ENCODE results near the gene TIAM2. TPM values are rescaled to one million over a fixed set of nuclear protein-coding genes. Genes with fewer than 3 reads are reported as not detected.
"Not testable (repeated sequence)": the region's sequence is repeated elsewhere in the genome, so short reads cannot be mapped to it uniquely, and the experiment has no call there.

Gene TIAM2
- polyA plus RNA-seq, 6 donors from 2014 or later, result 0.34 to 2.8 (median 0.58) TPM; not detected in 1

DNA sequence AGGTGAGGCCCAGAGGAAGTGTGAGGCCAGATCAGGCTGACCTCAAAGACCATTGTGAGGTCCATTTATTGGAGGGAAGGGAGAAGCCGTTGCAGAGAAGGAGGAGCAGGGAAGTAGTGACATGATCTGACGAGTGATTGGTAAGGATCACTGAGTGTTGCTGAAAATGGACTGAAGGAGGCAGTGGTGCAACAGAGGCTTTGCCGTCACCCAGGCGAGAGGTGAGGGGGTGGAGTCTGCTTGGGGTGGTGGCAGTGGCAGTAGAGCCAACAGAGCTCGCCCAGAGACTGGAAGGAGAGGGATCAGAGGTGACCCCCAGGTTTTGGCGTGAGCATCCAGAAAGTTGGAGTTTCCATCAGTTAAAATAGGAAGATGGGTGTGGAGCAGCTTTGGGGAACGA lies 200.8 kb downstream of the TIAM2 start:
- Mint-ChIP-seq H3K4me3 (no peak overlapping the region), H3K27ac (peak overlapping the region in 1 of 6 donors; percentile 72), H3K9me3 (peaks cover 0 to 9% (median 4%) of the 10 kb centered on the region in 7 donors), H3K4me1 (no peaks in the 10 kb centered on the region), H3K27me3 (peaks cover 0 to 10% (median 0%) of the 10 kb centered on the region in 3 donors), H3K36me3 (no peaks in the 10 kb centered on the region)
- DNase-seq (no peak), ATAC-seq (ENCODE audit: low read depth in 2 of 2) (no peak)

DNA sequence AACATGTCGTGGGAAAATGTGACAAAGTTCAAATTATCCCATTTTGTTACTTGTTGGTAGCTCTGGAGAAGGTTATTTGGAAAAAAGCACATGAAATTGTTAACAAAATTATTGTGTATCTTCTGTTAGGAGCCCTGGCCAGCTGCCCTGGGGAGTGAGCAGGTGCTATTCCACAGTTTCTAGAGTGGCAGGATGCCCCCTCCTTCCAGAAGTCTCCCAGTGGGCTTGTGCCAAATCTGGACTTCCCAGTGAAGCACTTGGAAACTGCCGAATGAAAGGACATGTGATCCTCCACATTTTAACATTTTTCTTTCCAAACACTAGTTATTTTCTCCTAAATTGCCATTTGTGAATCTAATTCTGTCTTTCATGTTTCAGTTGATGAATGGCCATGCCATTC lies 201.8 kb downstream of the TIAM2 start:
- ATAC-seq (ENCODE audit: low read depth in 2 of 2) (no peak), DNase-seq (no peak)
- H3K9me3 Mint-ChIP-seq, result peaks cover 0 to 9% (median 4%) of the 10 kb centered on the region in 7 donors
- H3K36me3 Mint-ChIP-seq, result no peaks in the 10 kb centered on the region
- H3K27me3 Mint-ChIP-seq, result peaks cover 0 to 6% (median 0%) of the 10 kb centered on the region in 3 donors
- H3K4me3 Mint-ChIP-seq, result no peak overlapping the region
- no peaks in the 10 kb centered on the region for H3K4me1 Mint-ChIP-seq
- H3K27ac Mint-ChIP-seq, result no peak overlapping the region

DNA sequence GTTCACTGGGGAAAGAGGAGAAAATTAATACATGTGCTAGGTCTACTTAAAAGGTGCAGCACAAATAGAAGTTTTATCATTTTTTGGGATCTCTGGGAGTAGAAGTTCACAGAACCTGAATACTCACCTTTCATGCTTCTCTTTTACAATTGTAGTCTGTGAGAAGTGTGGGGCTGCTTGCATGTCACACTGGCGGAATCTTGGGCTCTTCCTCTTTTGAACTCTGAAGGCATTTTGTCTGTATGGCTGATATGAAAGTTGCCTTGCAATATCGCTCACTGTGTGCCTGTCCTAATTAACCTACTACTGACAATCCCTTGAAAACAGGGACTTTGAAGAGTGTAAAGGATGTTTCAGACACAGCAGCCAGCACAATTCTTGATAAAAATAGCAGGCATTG lies 202.8 kb downstream of the TIAM2 start:
- no peak overlapping the region for H3K27ac Mint-ChIP-seq
- no peaks in the 10 kb centered on the region for H3K4me1 Mint-ChIP-seq
- H3K36me3 Mint-ChIP-seq, result no peaks in the 10 kb centered on the region
- H3K4me3 Mint-ChIP-seq, result peak overlapping the region in 1 of 8 donors; percentile 48
- H3K27me3 Mint-ChIP-seq, result peaks cover 0 to 6% (median 0%) of the 10 kb centered on the region in 3 donors
- no peak for ATAC-seq (ENCODE audit: low read depth in 2 of 2)
- H3K9me3 Mint-ChIP-seq, result peaks cover 0 to 9% (median 4%) of the 10 kb centered on the region in 7 donors
- no peak for DNase-seq

DNA sequence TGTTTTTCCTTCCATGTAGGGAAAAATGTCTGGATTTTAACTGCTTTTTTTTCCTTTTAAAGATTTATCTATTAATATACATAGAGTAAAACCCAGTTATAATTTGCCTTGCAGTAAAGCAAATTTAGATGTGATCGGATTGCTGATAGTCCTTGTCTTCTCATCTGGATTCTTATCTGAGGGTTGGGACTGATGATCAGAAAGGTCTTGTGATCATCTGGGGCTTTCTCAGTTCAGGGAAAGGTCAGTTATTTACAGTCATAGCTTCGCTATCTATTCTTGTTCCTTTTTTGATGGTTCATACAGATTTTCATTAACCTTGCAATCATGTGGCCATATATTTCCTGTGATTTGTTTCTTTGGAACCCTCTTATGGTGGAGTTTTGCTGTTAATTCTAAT lies 204.9 kb downstream of the TIAM2 start:
- DNase-seq, result no peak
- Mint-ChIP-seq H3K4me3 (no peak overlapping the region), H3K36me3 (no peaks in the 10 kb centered on the region), H3K4me1 (no peaks in the 10 kb centered on the region), H3K27me3 (no peaks in the 10 kb centered on the region), H3K9me3 (peaks cover 0 to 9% (median 4%) of the 10 kb centered on the region in 7 donors), H3K27ac (no peak overlapping the region)
- ATAC-seq (ENCODE audit: low read depth in 2 of 2), result peak in 1 of 2 donors; percentile 32

DNA sequence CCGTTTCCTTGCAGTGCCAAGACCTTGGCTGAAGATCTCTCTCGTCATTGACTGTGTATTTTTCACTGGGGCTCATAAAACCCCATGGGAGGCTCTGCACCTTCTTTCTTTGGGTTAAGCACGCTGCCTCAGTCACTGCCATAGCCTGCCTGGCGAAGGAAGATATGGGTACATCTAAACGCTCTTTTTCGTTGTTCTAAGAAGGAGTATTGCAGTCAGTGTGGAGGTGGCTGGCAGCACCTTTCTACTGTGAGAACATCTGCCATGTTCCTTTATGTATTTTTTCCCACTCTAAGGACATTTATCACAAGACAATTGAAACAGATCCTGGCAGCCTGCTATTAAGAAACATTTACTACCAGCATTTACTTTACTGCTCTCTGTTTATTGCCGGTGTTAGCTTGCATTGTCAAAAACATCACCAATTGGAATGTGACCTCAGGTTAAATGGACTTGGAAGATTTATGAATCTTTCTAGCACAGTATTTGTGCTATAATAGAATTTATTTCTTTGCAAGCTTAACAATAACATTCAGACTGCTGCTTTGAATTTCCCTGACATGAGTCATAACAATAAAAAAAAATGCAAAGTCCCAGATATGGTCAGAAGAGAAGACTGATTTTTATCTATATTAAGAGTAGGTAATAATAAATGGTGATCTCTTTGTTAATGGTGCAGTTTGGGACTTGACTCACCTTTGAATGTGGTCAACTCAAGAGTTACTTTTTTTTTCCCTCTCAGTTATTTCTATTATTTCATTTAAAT lies 206.5 kb downstream of the TIAM2 start:
- Mint-ChIP-seq H3K9me3 (peaks cover 0 to 9% (median 3%) of the 10 kb centered on the region in 7 donors), H3K4me3 (no peak overlapping the region), H3K36me3 (no peaks in the 10 kb centered on the region), H3K27ac (no peak overlapping the region), H3K4me1 (no peaks in the 10 kb centered on the region), H3K27me3 (no peaks in the 10 kb centered on the region)
- no peak for ATAC-seq (ENCODE audit: low read depth in 2 of 2)
- DNase-seq, result no peak

DNA sequence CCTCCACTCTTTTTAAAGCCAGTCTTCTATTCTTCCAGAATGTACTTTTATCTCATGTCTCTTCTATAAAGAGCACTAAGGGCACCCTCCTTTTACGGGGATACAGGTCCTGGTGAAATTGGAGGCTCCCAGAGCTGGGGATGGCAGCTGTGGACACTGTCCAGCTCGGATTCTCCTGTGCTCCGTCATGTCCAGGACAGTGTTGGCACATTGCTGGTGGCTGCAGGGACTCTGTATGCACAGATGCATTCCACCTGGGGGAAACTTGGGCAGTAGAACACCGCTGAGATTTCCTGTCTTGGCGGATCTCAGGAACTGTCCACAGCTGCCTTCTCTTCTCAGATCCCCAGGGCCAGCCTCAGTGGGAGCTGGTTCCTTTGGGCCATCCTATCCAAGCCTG lies 212.1 kb downstream of the TIAM2 start:
- ATAC-seq (ENCODE audit: low read depth in 2 of 2), result no peak
- peaks cover 0 to 3% (median 0%) of the 10 kb centered on the region in 7 donors for H3K9me3 Mint-ChIP-seq
- H3K27me3 Mint-ChIP-seq, result no peaks in the 10 kb centered on the region
- no peak for DNase-seq
- no peaks in the 10 kb centered on the region for H3K4me1 Mint-ChIP-seq
- no peak overlapping the region for H3K4me3 Mint-ChIP-seq
- no peak overlapping the region for H3K27ac Mint-ChIP-seq
- no peaks in the 10 kb centered on the region for H3K36me3 Mint-ChIP-seq

DNA sequence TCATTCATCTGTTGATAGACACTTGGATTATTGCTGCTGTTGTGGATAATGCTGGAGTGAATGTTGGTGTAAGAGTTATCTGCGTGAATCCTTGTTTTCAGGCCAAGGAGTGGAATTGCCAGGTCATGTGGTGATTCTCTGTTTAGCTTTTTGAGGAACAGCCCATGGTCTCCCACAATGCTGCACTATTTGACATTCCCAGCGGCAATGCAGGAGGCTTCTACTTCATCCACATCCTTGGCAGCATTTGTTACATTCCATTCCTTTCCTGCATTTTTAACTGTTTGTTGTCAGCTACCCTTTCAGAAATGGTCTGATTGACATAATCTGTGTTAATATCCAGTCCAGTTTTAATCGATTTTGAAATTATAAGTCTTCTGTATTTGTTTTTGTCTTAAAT lies 217.0 kb downstream of the TIAM2 start:
- no peak overlapping the region for H3K4me3 Mint-ChIP-seq
- H3K4me1 Mint-ChIP-seq, result peaks cover 0 to 3% (median 0%) of the 10 kb centered on the region in 3 donors
- H3K27me3 Mint-ChIP-seq, result peaks cover 0 to 6% (median 0%) of the 10 kb centered on the region in 3 donors
- H3K9me3 Mint-ChIP-seq, result peaks cover 0 to 3% (median 0%) of the 10 kb centered on the region in 7 donors
- DNase-seq (no peak), ATAC-seq (ENCODE audit: low read depth in 2 of 2) (no peak)
- no peak overlapping the region for H3K27ac Mint-ChIP-seq
- no peaks in the 10 kb centered on the region for H3K36me3 Mint-ChIP-seq

DNA sequence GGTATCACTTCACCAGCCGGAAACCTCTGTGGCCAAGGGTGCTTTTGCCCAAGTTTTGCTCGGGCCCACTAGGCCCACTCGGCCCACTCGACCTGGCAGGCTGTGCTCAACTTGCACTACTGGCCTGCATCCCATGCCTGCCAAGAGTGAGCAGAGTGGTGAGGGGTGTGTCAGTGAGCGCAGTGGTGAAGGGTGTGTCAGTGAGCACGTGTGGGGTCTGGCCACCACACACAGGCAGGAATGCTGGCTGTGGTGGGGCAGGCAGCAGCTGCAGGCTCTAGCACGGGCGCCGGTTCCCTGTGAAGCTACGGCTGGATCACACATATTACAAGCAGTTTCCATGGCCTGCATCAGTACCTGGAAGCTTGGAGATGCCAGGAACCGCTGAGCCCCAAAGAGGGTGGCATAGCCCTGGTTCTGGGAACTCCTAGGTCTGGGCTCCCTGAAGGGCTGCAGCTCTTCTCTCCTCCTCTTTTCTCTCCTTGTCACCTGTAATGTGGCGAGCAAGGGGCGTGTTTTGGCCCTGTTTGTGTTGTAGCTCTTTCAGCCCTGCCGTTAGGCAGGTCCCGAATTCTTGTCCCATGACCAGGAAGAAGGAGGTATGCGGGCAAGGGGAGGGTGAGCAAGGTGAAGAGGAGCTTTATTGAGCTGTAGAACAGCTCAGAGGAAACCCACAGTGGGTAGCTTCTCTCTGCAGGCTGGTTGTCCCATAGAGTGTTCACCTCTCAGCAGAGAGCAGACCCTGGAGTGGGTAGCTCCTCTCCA lies 217.7 kb downstream of the TIAM2 start:
- Mint-ChIP-seq H3K27ac (no peak overlapping the region), H3K9me3 (peaks cover 0 to 3% (median 0%) of the 10 kb centered on the region in 7 donors), H3K4me1 (peaks cover 0 to 3% (median 0%) of the 10 kb centered on the region in 3 donors), H3K27me3 (peaks cover 0 to 6% (median 0%) of the 10 kb centered on the region in 3 donors), H3K4me3 (no peak overlapping the region), H3K36me3 (no peaks in the 10 kb centered on the region)
- ATAC-seq (ENCODE audit: low read depth in 2 of 2) (no peak), DNase-seq (no peak)

DNA sequence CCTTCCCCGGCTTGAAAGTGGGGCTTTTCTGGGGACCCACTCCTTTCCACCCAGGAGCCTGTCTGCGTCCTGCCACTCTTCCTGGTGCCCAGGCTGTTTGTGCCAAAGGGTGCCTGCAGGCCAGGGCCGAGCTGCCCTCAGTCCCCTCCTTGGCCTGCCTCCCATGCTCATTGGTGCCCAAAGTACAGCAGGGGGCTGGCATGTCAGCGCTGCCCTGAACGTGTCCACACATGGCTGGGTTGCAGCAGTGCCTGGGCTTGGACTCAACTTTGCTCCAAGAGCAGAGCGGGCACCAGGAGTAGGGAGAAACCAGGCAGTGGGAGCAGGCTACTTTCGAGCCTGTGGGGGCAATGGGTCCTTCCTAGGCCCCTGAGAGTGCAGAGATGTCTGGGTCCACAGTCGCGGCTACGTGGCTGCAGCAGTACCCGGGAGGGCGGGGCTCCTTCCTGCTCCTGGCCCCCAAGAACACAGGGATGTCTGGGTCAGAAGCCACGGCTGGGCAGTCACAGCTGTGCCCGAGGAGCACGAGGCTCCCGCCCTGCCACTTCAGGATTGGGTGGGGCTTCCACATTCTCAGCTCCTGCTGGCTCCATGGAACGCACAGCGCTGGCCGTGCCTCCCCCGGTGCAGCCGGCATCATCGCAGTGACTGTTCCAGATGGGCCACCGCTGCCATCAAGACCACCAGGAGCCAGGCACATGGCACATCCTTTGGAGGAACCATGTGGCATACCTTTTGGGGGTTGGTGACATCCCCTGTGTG lies 218.7 kb downstream of the TIAM2 start:
- Mint-ChIP-seq H3K36me3 (no peaks in the 10 kb centered on the region), H3K27me3 (peaks cover 0 to 6% (median 0%) of the 10 kb centered on the region in 3 donors), H3K27ac (no peak overlapping the region), H3K9me3 (peaks cover 0 to 3% (median 0%) of the 10 kb centered on the region in 7 donors), H3K4me3 (no peak overlapping the region), H3K4me1 (peaks cover 0 to 3% (median 0%) of the 10 kb centered on the region in 3 donors)
- DNase-seq, result no peak
- no peak for ATAC-seq (ENCODE audit: low read depth in 2 of 2)

DNA sequence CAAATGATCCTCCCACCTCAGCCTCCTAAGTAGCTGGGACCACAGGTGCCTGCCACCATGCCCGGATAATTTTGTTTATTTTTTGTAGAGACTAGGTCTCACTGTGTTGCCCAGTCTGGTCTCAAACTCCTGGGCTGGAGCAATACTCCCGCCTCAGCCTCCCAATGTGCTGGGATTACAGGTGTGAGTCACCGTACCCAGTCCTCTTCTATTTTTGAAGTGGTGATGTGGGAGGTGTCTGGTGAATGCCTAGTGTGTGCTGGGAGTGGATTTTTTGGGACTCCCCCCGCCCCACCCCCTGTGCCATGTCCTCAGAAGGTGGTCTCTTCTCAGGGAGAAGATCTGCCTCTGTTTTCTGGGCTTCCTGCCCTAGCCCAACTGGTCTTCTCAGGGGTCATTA lies 220.8 kb downstream of the TIAM2 start:
- DNase-seq, result no peak
- Mint-ChIP-seq H3K27me3 (peaks cover 0 to 6% (median 0%) of the 10 kb centered on the region in 3 donors), H3K9me3 (peaks cover 0 to 3% (median 0%) of the 10 kb centered on the region in 7 donors), H3K4me3 (no peak overlapping the region), H3K4me1 (peaks cover 0 to 3% (median 0%) of the 10 kb centered on the region in 3 donors), H3K36me3 (no peaks in the 10 kb centered on the region), H3K27ac (no peak overlapping the region)
- ATAC-seq (ENCODE audit: low read depth in 2 of 2), result no peak

DNA sequence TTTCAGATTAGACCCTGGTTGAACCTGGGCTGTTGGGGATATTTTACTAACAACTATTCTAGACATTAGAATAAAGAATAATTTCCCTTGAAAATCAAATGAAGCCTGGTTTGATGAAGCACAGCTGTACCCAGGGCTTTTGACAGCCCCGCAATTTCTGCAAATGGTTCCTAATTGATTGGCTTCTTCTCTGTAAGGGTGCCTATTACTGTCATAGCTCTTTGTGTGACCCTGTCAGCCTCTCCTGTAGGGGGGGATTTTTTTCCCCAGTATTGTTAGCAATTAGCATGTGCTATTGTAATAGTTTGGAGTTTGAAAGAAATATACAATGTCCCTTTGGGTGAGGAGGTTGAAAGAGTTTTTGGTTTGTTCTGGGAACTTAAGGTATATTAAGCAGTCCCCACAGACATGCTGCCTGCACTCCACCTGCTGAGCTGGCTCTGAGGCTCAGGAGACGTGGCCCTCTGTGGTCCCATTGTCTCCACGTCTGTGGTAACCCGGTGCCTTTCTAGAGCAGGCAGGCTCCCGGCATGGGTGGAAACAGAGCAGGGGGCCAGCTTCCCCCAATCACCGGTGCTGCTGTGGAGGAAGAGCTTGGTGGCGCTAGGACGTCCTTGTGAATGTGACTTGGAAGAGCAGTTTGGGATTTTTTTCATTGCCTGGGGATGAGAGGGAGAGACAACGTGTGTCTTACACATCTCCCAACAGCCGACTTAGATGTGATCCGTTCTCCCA lies 221.4 kb downstream of the TIAM2 start:
- no peak for DNase-seq
- H3K27ac Mint-ChIP-seq, result peak overlapping the region in 2 of 6 donors; percentile 69 to 73
- ATAC-seq (ENCODE audit: low read depth in 2 of 2), result no peak
- H3K4me3 Mint-ChIP-seq, result no peak overlapping the region
- peaks cover 0 to 6% (median 0%) of the 10 kb centered on the region in 3 donors for H3K27me3 Mint-ChIP-seq
- no peaks in the 10 kb centered on the region for H3K36me3 Mint-ChIP-seq
- H3K9me3 Mint-ChIP-seq, result peaks cover 0 to 3% (median 0%) of the 10 kb centered on the region in 7 donors
- peaks cover 0 to 3% (median 0%) of the 10 kb centered on the region in 3 donors for H3K4me1 Mint-ChIP-seq

DNA sequence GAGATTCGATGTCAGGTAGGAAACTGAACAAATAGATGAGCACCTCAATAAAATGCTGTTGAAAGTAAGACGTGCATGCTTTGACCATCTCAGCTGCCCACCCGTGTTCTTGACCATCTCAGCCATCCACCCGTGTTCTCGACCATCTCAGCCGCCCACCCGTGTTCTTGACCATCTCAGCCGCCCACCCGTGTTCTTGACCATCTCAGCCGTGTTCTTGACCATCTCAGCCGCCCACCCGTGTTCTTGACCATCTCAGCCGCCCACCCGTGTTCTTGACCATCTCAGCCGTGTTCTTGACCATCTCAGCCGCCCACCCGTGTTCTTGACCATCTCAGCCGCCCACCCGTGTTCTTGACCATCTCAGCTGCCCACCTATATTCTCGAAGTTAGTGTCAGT lies 223.6 kb downstream of the TIAM2 start:
- H3K36me3 Mint-ChIP-seq; H3K4me3 Mint-ChIP-seq; DNase-seq; ATAC-seq (ENCODE audit: low read depth in 2 of 2); H3K4me1 Mint-ChIP-seq; H3K9me3 Mint-ChIP-seq; H3K27me3 Mint-ChIP-seq: not testable (repeated sequence)
- peak overlapping the region in 1 of 6 donors; percentile 41 for H3K27ac Mint-ChIP-seq

DNA sequence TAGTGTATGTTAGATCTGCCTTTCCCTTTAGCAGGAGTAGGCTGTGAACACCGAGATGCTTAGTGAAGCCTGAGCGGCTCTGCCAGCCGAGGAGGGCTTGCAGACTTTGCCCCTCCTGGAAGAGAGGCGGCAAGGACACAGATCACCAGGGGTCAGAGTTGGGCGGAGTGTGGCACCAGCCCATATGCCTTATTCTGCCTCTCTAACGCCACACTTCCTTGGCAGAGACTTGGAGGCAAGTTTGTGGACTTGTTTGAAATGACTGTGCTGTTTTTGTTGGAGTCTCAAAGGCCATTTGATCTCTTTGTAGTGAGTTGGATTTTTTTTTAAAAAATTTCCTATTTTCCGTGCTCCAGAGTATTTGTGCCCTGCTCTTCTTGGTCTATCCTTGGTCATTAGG lies 224.2 kb downstream of the TIAM2 start:
- no peak overlapping the region for H3K27ac Mint-ChIP-seq
- H3K27me3 Mint-ChIP-seq, result peaks cover 0 to 6% (median 0%) of the 10 kb centered on the region in 3 donors
- H3K4me3 Mint-ChIP-seq, result no peak overlapping the region
- no peaks in the 10 kb centered on the region for H3K36me3 Mint-ChIP-seq
- H3K4me1 Mint-ChIP-seq, result peaks cover 0 to 2% (median 0%) of the 10 kb centered on the region in 3 donors
- no peak for DNase-seq
- H3K9me3 Mint-ChIP-seq, result no peaks in the 10 kb centered on the region
- ATAC-seq (ENCODE audit: low read depth in 2 of 2), result no peak
